H1 (cell line): ENCODE results near the gene EVA1B. TPM values are rescaled to one million over a fixed set of nuclear protein-coding genes. Genes with fewer than 3 reads are reported as not detected.
A peak's percentile ranks its signal among the peaks of the same experiment; 100 is the strongest.

Experiments
- CTCF ChIA-PET: fragments of 300-600 bp; sonication (Branson Sonifier 250); formaldehyde crosslinking; loops from one replicate; lab custom pipeline; 2021; ENCODE audit not compliant: partially characterized antibody; lab: Charles Lee
- POLR2A ChIA-PET: fragments of 300-600 bp; sonication (Branson Sonifier 250); formaldehyde crosslinking; loops from one replicate; lab custom pipeline; 2021; ENCODE audit warnings: inconsistent platforms; ENCODE audit not compliant: partially characterized antibody; lab: Charles Lee
- DNase-seq, 2 experiments: peaks; one replicate each; pipeline versions ENCODE4 v3.0.0 to v3.0.0-alpha.2; 2010 to 2022; ENCODE audit warnings: low spot score in 2 of 2, low read depth in 1 of 2, mixed read lengths in 1 of 2
- FAIRE-seq: peaks from 2 replicates; lab custom pipeline; 2011; peaks lifted over from hg19 to GRCh38; lab: Jason Lieb, UNC
- H2AFZ ChIP-seq: 2 replicates; pipeline ENCODE4 v1.8.1; 2012; ENCODE audit warnings: low read length, inconsistent platforms
- H2AK5ac ChIP-seq: 2 replicates; pipeline ENCODE4 v1.6.1; 2013; ENCODE audit warnings: low read depth, low read length
- H2BK120ac ChIP-seq: replicated peaks from 2 replicates; pipeline ENCODE3; 2013; ENCODE audit warnings: low read depth, low read length, inconsistent platforms
- H2BK12ac ChIP-seq: 2 replicates; pipeline ENCODE4 v1.6.1; 2013; ENCODE audit warnings: low read depth, low read length
- H2BK15ac ChIP-seq: 2 replicates; pipeline ENCODE4 v1.6.1; 2013; ENCODE audit warnings: low read length
- H2BK20ac ChIP-seq: 2 replicates; pipeline ENCODE4 v1.6.1; 2013; ENCODE audit warnings: low read length
- H2BK5ac ChIP-seq: 2 replicates; pipeline ENCODE4 v1.6.1; 2013; ENCODE audit warnings: low read depth, low read length
- H3K14ac ChIP-seq: 2 replicates; pipeline ENCODE4 v1.6.1; 2013; ENCODE audit warnings: inconsistent platforms; ENCODE audit not compliant: insufficient read length
- H3K18ac ChIP-seq: 2 replicates; pipeline ENCODE4 v1.6.1; 2013; ENCODE audit warnings: low read length; ENCODE audit errors: extremely low read depth
- H3K23ac ChIP-seq: 2 replicates; pipeline ENCODE4 v1.6.1; 2013; ENCODE audit warnings: inconsistent platforms; ENCODE audit not compliant: insufficient read length
- H3K23me2 ChIP-seq: 2 replicates; pipeline ENCODE4 v1.6.1; 2013; ENCODE audit warnings: low read depth, low read length
- H3K27ac ChIP-seq: 2 replicates; pipeline ENCODE4 v1.6.1; 2011; ENCODE audit warnings: low read depth, low read length, inconsistent platforms
- H3K27me3 ChIP-seq, 4 experiments: replicated peaks in 1 of 4; 1 replicate in 1 of 4; 2 replicates in 3 of 4; pipeline versions ENCODE4 v1.6.1 to v1.8.1; 2011 to 2013; ENCODE audit warnings: low read length in 3 of 4, mild to moderate bottlenecking in 3 of 4, inconsistent platforms in 2 of 4, mixed read lengths in 2 of 4, moderate library complexity in 1 of 4; ENCODE audit not compliant: control insufficient read depth in 3 of 4, insufficient read depth in 3 of 4; ENCODE audit errors: extremely low read depth in 1 of 4
- H3K36me3 ChIP-seq, 4 experiments: 2 replicates each; pipeline versions ENCODE4 v1.6.1 to v1.8.1; 2011 to 2013; ENCODE audit warnings: mild to moderate bottlenecking in 4 of 4, low read length in 3 of 4, moderate library complexity in 2 of 4, control low read depth in 1 of 4, inconsistent platforms in 1 of 4; ENCODE audit not compliant: insufficient read depth in 4 of 4, control insufficient read depth in 2 of 4
- H3K4ac ChIP-seq: replicated peaks from 2 replicates; pipeline ENCODE3; 2013; ENCODE audit warnings: low read length, low read depth, mixed read lengths, inconsistent platforms; ENCODE audit not compliant: insufficient read length
- H3K4me1 ChIP-seq, 4 experiments: replicated peaks in 1 of 4; 1 replicate in 1 of 4; 2 replicates in 3 of 4; pipeline versions ENCODE4 v1.6.1 to v1.8.1; 2011 to 2013; ENCODE audit warnings: low read length in 3 of 4, inconsistent platforms in 2 of 4, mixed read lengths in 1 of 4; ENCODE audit not compliant: insufficient read depth in 4 of 4, control insufficient read depth in 3 of 4
- H3K4me2 ChIP-seq, 2 experiments: 2 replicates each; pipeline versions ENCODE4 v1.6.1 to v1.8.1; 2011 to 2013; ENCODE audit warnings: low read depth in 2 of 2, low read length in 2 of 2, control low read depth in 1 of 2, inconsistent platforms in 1 of 2, mild to moderate bottlenecking in 1 of 2; ENCODE audit not compliant: insufficient read depth in 1 of 2
- H3K4me3 ChIP-seq, 4 experiments: fragments of 200-600, 300-600 bp in 1 of 4; sonication (generic), shearing (Covaris generic), sonication (Bioruptor Twin) in 1 of 4; 2 replicates each; pipeline versions ENCODE4 v1.5.1 to v1.8.1; 2011 to 2016; ENCODE audit warnings: low read length in 4 of 4, low read depth in 3 of 4, control low read depth in 2 of 4, inconsistent platforms in 2 of 4, mild to moderate bottlenecking in 2 of 4, mixed read lengths in 1 of 4, moderate library complexity in 1 of 4; ENCODE audit not compliant: insufficient read depth in 2 of 4; ENCODE audit errors: extremely low read depth in 1 of 4
- H3K56ac ChIP-seq: replicated peaks from 2 replicates; pipeline ENCODE3; 2013; ENCODE audit warnings: low read depth, mild to moderate bottlenecking, mixed read lengths, low read length, inconsistent platforms; ENCODE audit not compliant: insufficient read length
- H3K79me1 ChIP-seq: 2 replicates; pipeline ENCODE4 v1.6.1; 2013; ENCODE audit warnings: low read depth, low read length, control low read depth
- H3K79me2 ChIP-seq, 2 experiments: 2 replicates each; pipeline versions ENCODE4 v1.6.1 to v1.8.1; 2012 to 2013; ENCODE audit warnings: low read length in 2 of 2, mild to moderate bottlenecking in 2 of 2, inconsistent platforms in 1 of 2; ENCODE audit not compliant: insufficient read depth in 2 of 2, control insufficient read depth in 1 of 2
- H3K9ac ChIP-seq, 4 experiments: replicated peaks in 1 of 4; 1 replicate in 1 of 4; 2 replicates in 3 of 4; pipeline versions ENCODE4 v1.6.1 to v1.8.1; 2011 to 2013; ENCODE audit warnings: low read depth in 3 of 4, low read length in 3 of 4, control low read depth in 2 of 4, mild to moderate bottlenecking in 2 of 4, moderate library complexity in 2 of 4, inconsistent platforms in 1 of 4; ENCODE audit errors: extremely low read depth in 1 of 4
- H3K9me3 ChIP-seq, 2 experiments: 2 replicates each; pipeline versions ENCODE4 v1.6.1 to v1.8.1; 2012 to 2013; ENCODE audit warnings: mild to moderate bottlenecking in 2 of 2, moderate library complexity in 2 of 2, control low read depth in 1 of 2, inconsistent platforms in 1 of 2, low read depth in 1 of 2, low read length in 1 of 2, mixed read lengths in 1 of 2; ENCODE audit not compliant: insufficient read depth in 2 of 2
- H4K20me1 ChIP-seq, 2 experiments: replicated peaks in 1 of 2; 2 replicates each; pipeline versions ENCODE3 to v1.8.1; 2011 to 2013; ENCODE audit warnings: inconsistent platforms in 2 of 2, low read length in 2 of 2, mild to moderate bottlenecking in 1 of 2; ENCODE audit not compliant: insufficient read depth in 2 of 2, control insufficient read depth in 1 of 2
- H4K5ac ChIP-seq: 2 replicates; pipeline ENCODE4 v1.6.1; 2013; ENCODE audit warnings: low read length, low read depth, mixed read lengths, inconsistent platforms; ENCODE audit not compliant: insufficient read length
- H4K8ac ChIP-seq: 2 replicates; pipeline ENCODE4 v1.8.0; 2013; ENCODE audit warnings: mild to moderate bottlenecking, moderate library complexity, low read length, inconsistent platforms; ENCODE audit not compliant: insufficient read depth; ENCODE audit errors: extremely low read depth
- H4K91ac ChIP-seq: replicated peaks from 2 replicates; pipeline ENCODE3; 2013; ENCODE audit warnings: low read length, mixed read lengths, inconsistent platforms; ENCODE audit not compliant: insufficient read length
- BACH1 ChIP-seq: IDR thresholded peaks from 2 replicates; pipeline ENCODE4 v1.6.1; 2012; ENCODE audit warnings: low read length, improper control_type of control experiment
- BRCA1 ChIP-seq: IDR thresholded peaks from 2 replicates; pipeline ENCODE4 v1.6.1; 2012; ENCODE audit warnings: low read depth, low read length, improper control_type of control experiment
- CEBPB ChIP-seq: IDR thresholded peaks from 2 replicates; pipeline ENCODE4 v1.6.1; 2012; ENCODE audit warnings: low read depth, low read length
- FOSL1 ChIP-seq: IDR thresholded peaks from 2 replicates; pipeline ENCODE4 v1.6.1; 2011; ENCODE audit warnings: mild to moderate bottlenecking, low read depth, low read length, moderate library complexity; ENCODE audit not compliant: insufficient read depth
- KDM1A ChIP-seq: fragments of 200-600, 300-600 bp; sonication (generic); IDR thresholded peaks from 2 replicates; pipeline ENCODE4 v1.7.1; 2016; ENCODE audit warnings: mild to moderate bottlenecking, low read length, borderline replicate concordance
- MAFK ChIP-seq: IDR thresholded peaks from 2 replicates; pipeline ENCODE4 v1.6.1; 2012; ENCODE audit warnings: low read depth, mild to moderate bottlenecking, improper control_type of control experiment, low read length
- WGBS, 2 experiments: shearing (Covaris generic) in 1 of 2; methylation state at CpG; one replicate each; pipeline versions ENCODE4 v1.1.6 to v1.1.7; 2013 to 2015; ENCODE audit warnings: low lambda C conversion rate in 2 of 2, mixed read lengths in 2 of 2, inconsistent platforms in 1 of 2, low coverage in 1 of 2, missing lambda C conversion rate in 1 of 2; ENCODE audit not compliant: insufficient replicate concordance in 2 of 2, insufficient coverage in 1 of 2, insufficient read length in 1 of 2; ENCODE audit errors: extremely low coverage in 1 of 2, missing lambda C conversion rate in 1 of 2; 5-methylcytosine and 5-hydroxymethylcytosine counted together
- polyA plus RNA-seq, 7 experiments: library from polyadenylated mRNA; depleted of rRNA in 3 of 7; stranded (reverse) in 5 of 7; unstranded in 2 of 7; fragments of >200 nt in 5 of 7; fragments of 200-250 nt in 2 of 7; gene quantifications; 1 replicate in 5 of 7; 2 replicates in 1 of 7; 4 replicates in 1 of 7; pipeline versions ENCODE4 v1.2.1 to v1.2.3, GENCODE V29; 2011 to 2013; ENCODE audit warnings: missing spikeins in 2 of 7, mixed read lengths in 2 of 7
- total RNA-seq: library from RNA; stranded (reverse); fragmentation: NEBNext Ultra II Directional; extraction: Animal tissue kit (Norgen Biotek cat#: 25700); gene quantifications from 2 replicates; pipeline ENCODE4 v1.2.1, GENCODE V29; 2021

The EVA1B gene
- total and polyA plus RNA-seq, 2 of the 8 experiments (the other 6 are each of a cell fraction or from before 2014, with no cell fraction given): 10.0 to 19.9 TPM

DNA sequence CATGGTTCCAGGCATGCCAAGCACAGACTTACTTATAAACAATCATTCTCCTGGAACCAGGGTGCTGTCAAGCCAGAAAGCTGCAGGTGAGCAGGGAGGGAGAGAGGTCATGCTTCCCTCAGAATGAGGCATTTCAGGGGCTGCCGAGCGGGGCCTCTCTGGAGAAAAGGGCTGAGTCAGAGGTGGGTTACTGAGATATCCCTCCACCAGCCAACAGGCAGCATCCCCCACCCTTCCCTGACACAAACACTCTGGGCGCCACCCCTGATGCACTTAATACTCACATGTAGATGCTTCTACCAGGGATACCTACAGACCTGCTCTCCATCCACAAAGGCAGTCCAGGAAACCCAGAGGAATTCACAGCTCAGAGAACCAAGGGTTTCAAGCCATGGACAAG lies 49.2 kb upstream of the EVA1B start:
- Histone ChIP-seq H3K9ac (0 out of 7 replicates have a peak overlapping the region, but pooled peaks of 1 of the 4 experiments have one; percentile 1), H3K4ac (peak overlapping the region; percentile 85), H4K5ac (no peak overlapping the region), H2BK20ac (peak overlapping the region; percentile 82; the same call in 1 of the 2 replicates), H3K4me1 (peaks cover 12 to 34% (median 20%) of the 10 kb centered on the region in 4 experiments), H4K8ac (no peak overlapping the region), H4K91ac (peak overlapping the region; percentile 61), H2AK5ac (peak overlapping the region; percentile 46; the same call in 1 of the 2 replicates), H3K23me2 (no peaks in the 10 kb centered on the region), H2BK5ac (peak overlapping the region; percentile 4; the same call in 1 of the 2 replicates), H3K79me1 (no peaks in the 10 kb centered on the region; the same call in 1 of the 2 replicates), H3K18ac (no peak overlapping the region; the same call in 1 of the 2 replicates), H3K56ac (no peak overlapping the region), H3K36me3 (no peaks in the 10 kb centered on the region), H3K27me3 (no peaks in the 10 kb centered on the region), H3K4me2 (no peak overlapping the region; a peak in 1 of 4 replicates), H3K23ac (no peak overlapping the region), H2BK15ac (peak overlapping the region; percentile 94; the same call in 1 of the 2 replicates), H3K9me3 (no peaks in the 10 kb centered on the region), H4K20me1 (peaks cover 0 to 9% of the 10 kb centered on the region in 2 experiments), H2BK120ac (no peak overlapping the region)
- ChIA-PET POLR2A (no interaction called here), CTCF (interaction anchor here (1.2 to 7.9 kb wide), 3 partner anchors 8 to 47 kb away, joined by 3 to 90 read pairs (median 4); partner anchors contain the start of genes LSM10 and STK40)
- FAIRE-seq (no peak), DNase-seq (no peak)
- WGBS, 2 experiments: 77% methylated on average over 3 of the region's 3 CpGs; no CpG with 5 or more reads in 1 of the 2 experiments
- TF ChIP-seq BACH1 (peak; percentile 93), BRCA1 (no peak), MAFK (peak; percentile 81; the same call in 1 of the 2 replicates), FOSL1 (no peak), CEBPB (no peak), KDM1A (no peak)
- TF ChIP-seq, all 59 proteins: peak for 2
- H2BK12ac ChIP-seq: peak overlapping the region; percentile 39; the same call in 1 of the 2 replicates
- H3K79me2 ChIP-seq: peaks cover 0 to 42% of the 10 kb centered on the region in 2 experiments; a peak in 2 of 4 replicates
- H3K27ac ChIP-seq: no peak overlapping the region
- no peak overlapping the region for H2AFZ ChIP-seq
- no peak overlapping the region; a peak in 1 of 8 replicates for H3K4me3 ChIP-seq
- H3K14ac ChIP-seq: no peak overlapping the region
